SU-DHL-6 (cell line): ENCODE data around the gene TBX6.

Source experiments
- CTCF ChIP-seq: fragments of 200-600 bp; sonication (generic); IDR thresholded peaks from one replicate; pipeline ENCODE4 v1.5.1; 2017; ENCODE audit warnings: antibody characterized with exemption, mild to moderate bottlenecking, low read length, moderate library complexity; ENCODE audit not compliant: insufficient read depth, poor library complexity, severe bottlenecking
- EZH2phosphoT487 ChIP-seq: fragments of 200-600 bp; sonication (generic), shearing (Covaris generic); conservative IDR thresholded peaks from 2 replicates; pipeline ENCODE4 v1.6.1; 2018; ENCODE audit warnings: mild to moderate bottlenecking, antibody characterized with exemption, low read length, moderate library complexity, mixed read lengths

- TF ChIP-seq CTCF, result no peak
- TF ChIP-seq EZH2phosphoT487, result no peak
Measured at GRCh38 chr16:30122604-30123160, 31.0 kb upstream of the TBX6 start.
